PC-3 (cell line): ENCODE measurements around the gene PDSS2.

Experiments used
- CTCF ChIP-seq: fragments of 300-600 bp; sonication (generic); conservative IDR thresholded peaks from 2 replicates; pipeline ENCODE4 v1.5.1; 2017; ENCODE audit warnings: antibody characterized with exemption, low read depth, mild to moderate bottlenecking, low read length
- EZH2 ChIP-seq: fragments of 300-600 bp; sonication (generic); IDR thresholded peaks from one replicate; pipeline ENCODE4 v1.6.1; 2017; ENCODE audit warnings: antibody characterized with exemption, mild to moderate bottlenecking, low read length; ENCODE audit not compliant: unreplicated experiment
- EZH2phosphoT487 ChIP-seq: fragments of 300-600 bp; sonication (generic); IDR thresholded peaks from 2 replicates; pipeline ENCODE4 v1.6.1; 2018; ENCODE audit warnings: mild to moderate bottlenecking, antibody characterized with exemption, low read length, borderline replicate concordance

- TF ChIP-seq CTCF (no peak), EZH2 (no peak), EZH2phosphoT487 (no peak)
Measured at GRCh38 chr6:107442938-107443607, 16.3 kb downstream of the PDSS2 start.
